CD4-positive, CD25-positive, alpha-beta regulatory T cell (primary cell): Measurements from ENCODE around the gene NAP1L1. TPM values are rescaled to one million over a fixed set of nuclear protein-coding genes. Genes with fewer than 3 reads are reported as not detected.

Experiments
- ATAC-seq, 2 donors: fragments of 150-1000 bp; cut with Tn5 transposase; one replicate each; pipeline ENCODE4 v1.10.0; 2021; ENCODE audit warnings: low read depth in 2 of 2, moderate number of reproducible peaks in 2 of 2, moderate library complexity in 1 of 2
- DNase-seq, 3 donors: peaks; one replicate each; pipeline versions ENCODE4 v3.0.0 to v3.0.0-alpha.2; 2012 to 2022; ENCODE audit warnings: mixed read lengths in 1 of 3
- H3K27ac ChIP-seq: one replicate; pipeline ENCODE4 v1.7.0; 2013; ENCODE audit warnings: mild to moderate bottlenecking, low read length; ENCODE audit not compliant: insufficient read depth, poor library complexity, severe bottlenecking
- H3K27me3 ChIP-seq: one replicate; pipeline ENCODE4 v1.7.0; 2013; ENCODE audit warnings: low read length; ENCODE audit not compliant: control insufficient read depth, insufficient read depth
- H3K36me3 ChIP-seq: one replicate; pipeline ENCODE4 v1.7.0; 2013; ENCODE audit warnings: mild to moderate bottlenecking, low read length, moderate library complexity; ENCODE audit not compliant: control insufficient read depth, insufficient read depth
- H3K4me1 ChIP-seq: 2 replicates; pipeline ENCODE4 v1.7.0; 2013; ENCODE audit warnings: mild to moderate bottlenecking, low read length; ENCODE audit not compliant: insufficient read depth, control insufficient read depth, poor library complexity, severe bottlenecking
- H3K4me3 ChIP-seq: one replicate; pipeline ENCODE4 v1.7.0; 2013; ENCODE audit warnings: low read depth, mild to moderate bottlenecking, low read length, moderate library complexity
- H3K9me3 ChIP-seq, 2 experiments: 1 replicate in 1 of 2; 2 replicates in 1 of 2; pipeline ENCODE4 v1.7.0; 2013; ENCODE audit warnings: low read length in 2 of 2, mild to moderate bottlenecking in 1 of 2, moderate library complexity in 1 of 2; ENCODE audit not compliant: control insufficient read depth in 2 of 2
- H3K27ac Mint-ChIP-seq, 3 donors: one replicate each; pipeline ENCODE4 v1.8.0; 2020 to 2022; ENCODE audit warnings: mild to moderate bottlenecking in 3 of 3, mixed read lengths in 3 of 3, moderate library complexity in 2 of 3
- H3K27me3 Mint-ChIP-seq: one replicate; pipeline ENCODE4 v1.8.0; 2022; ENCODE audit warnings: mild to moderate bottlenecking, mixed read lengths
- H3K36me3 Mint-ChIP-seq: one replicate; pipeline ENCODE4 v1.8.0; 2020; ENCODE audit warnings: mixed read lengths
- H3K4me1 Mint-ChIP-seq, 4 donors: one replicate each; pipeline ENCODE4 v1.8.0; 2020 to 2022; ENCODE audit warnings: mixed read lengths in 4 of 4, mild to moderate bottlenecking in 1 of 4
- H3K4me3 Mint-ChIP-seq, 4 donors: one replicate each; pipeline ENCODE4 v1.8.0; 2020 to 2022; ENCODE audit warnings: mild to moderate bottlenecking in 4 of 4, mixed read lengths in 4 of 4, moderate library complexity in 3 of 4
- H3K9me3 Mint-ChIP-seq, 7 donors: one replicate each; pipeline ENCODE4 v1.8.0; 2020 to 2022; ENCODE audit warnings: mixed read lengths in 7 of 7, mild to moderate bottlenecking in 3 of 7, moderate library complexity in 2 of 7
- polyA plus RNA-seq, 4 donors: library from polyadenylated mRNA; unstranded; fragments of 300-500 nt; fragmentation: Illumina TruSeq; gene quantifications; one replicate each; pipeline ENCODE4 v1.2.3, GENCODE V29; 2021
- total RNA-seq: library from RNA; stranded (reverse); gene quantifications from one replicate; pipeline ENCODE4 v1.2.3, GENCODE V29; 2022

The NAP1L1 gene
- total and polyA plus RNA-seq, 5 donors from 2014 or later = 173 to 592 (median 215) TPM

- ATAC-seq (no peak), DNase-seq (no peak)
- Histone ChIP-seq H3K36me3 (no peaks in the 10 kb centered on the region), H3K4me1 (no peaks in the 10 kb centered on the region), H3K27me3 (peaks cover 4% of the 10 kb centered on the region), H3K9me3 (no peaks in the 10 kb centered on the region), H3K27ac (no peak overlapping the region), H3K4me3 (no peak overlapping the region)
- no peaks in the 10 kb centered on the region for H3K36me3 Mint-ChIP-seq
- H3K27ac Mint-ChIP-seq = no peak overlapping the region
- peaks cover 0 to 2% (median 0%) of the 10 kb centered on the region in 7 donors for H3K9me3 Mint-ChIP-seq
- no peak overlapping the region for H3K4me3 Mint-ChIP-seq
- no peaks in the 10 kb centered on the region for H3K4me1 Mint-ChIP-seq
- peaks cover 23% of the 10 kb centered on the region for H3K27me3 Mint-ChIP-seq
Observed at GRCh38 chr12:76113800-76114757, 29.6 kb upstream of the NAP1L1 start.

DNA sequence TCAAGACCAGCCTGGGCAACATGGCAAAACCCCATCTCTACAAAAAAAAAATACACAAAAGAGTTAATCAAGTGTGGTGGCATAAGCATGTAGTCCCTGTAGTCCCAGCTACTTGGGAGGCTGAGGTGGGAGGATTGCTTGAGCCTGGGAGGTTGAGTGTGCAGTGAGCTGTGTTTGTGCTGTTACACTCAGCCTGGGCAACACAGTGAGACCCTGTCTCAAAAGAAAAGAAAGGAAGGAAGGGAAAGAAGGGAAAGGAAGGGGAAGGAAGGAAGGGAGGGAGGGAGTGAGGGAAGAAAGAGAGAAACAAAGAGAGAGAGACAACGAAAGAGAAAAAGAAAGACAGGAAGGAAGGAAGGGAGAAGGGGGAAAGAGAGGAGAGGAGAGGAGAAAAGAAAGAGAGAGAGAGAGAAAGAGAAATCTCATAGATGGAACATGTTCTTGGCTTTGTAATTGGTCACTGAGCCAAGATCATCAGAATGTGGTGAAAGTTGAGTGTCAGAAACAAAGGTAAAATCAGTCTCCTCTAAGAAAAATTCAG, 26.8 kb upstream of the NAP1L1 start:
- DNase-seq (no peak), ATAC-seq (no peak)
- Histone ChIP-seq H3K9me3 (no peaks in the 10 kb centered on the region), H3K27ac (no peak overlapping the region), H3K4me1 (no peaks in the 10 kb centered on the region), H3K36me3 (no peaks in the 10 kb centered on the region), H3K4me3 (no peak overlapping the region), H3K27me3 (peaks cover 4% of the 10 kb centered on the region)
- peaks cover 0 to 2% (median 0%) of the 10 kb centered on the region in 7 donors for H3K9me3 Mint-ChIP-seq
- H3K27me3 Mint-ChIP-seq = peaks cover 24% of the 10 kb centered on the region
- no peaks in the 10 kb centered on the region for H3K4me1 Mint-ChIP-seq
- H3K4me3 Mint-ChIP-seq = no peak overlapping the region
- no peak overlapping the region for H3K27ac Mint-ChIP-seq
- no peaks in the 10 kb centered on the region for H3K36me3 Mint-ChIP-seq

GRCh38 chr12:76109879-76110278, 25.4 kb upstream of the NAP1L1 start:
- no peaks in the 10 kb centered on the region for H3K9me3 ChIP-seq
- H3K27ac Mint-ChIP-seq = no peak overlapping the region

DNA sequence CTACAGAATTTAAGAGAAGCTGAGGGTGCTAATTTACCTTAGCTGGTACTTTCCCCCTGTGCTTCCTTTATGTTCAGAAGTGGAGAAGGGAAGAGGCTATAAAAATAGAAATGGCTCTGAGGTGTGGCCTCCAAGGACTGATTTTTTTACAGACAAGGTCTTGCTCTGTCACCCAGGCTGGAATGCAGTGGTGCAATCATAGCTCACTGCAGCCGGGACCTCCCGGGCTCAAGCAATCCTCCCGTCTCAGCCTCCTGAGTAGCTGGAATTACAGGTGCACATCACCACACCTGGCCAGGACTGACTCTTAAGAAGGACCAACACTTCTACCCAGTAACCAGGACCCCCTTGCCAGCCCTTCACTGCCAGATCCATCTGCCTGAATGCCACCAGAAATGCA, 23.9 kb upstream of the NAP1L1 start:
- H3K4me1 Mint-ChIP-seq = no peaks in the 10 kb centered on the region
- Histone ChIP-seq H3K9me3 (no peaks in the 10 kb centered on the region), H3K4me3 (no peak overlapping the region), H3K27ac (no peak overlapping the region), H3K27me3 (no peaks in the 10 kb centered on the region), H3K4me1 (no peaks in the 10 kb centered on the region), H3K36me3 (no peaks in the 10 kb centered on the region)
- no peak for DNase-seq
- H3K36me3 Mint-ChIP-seq = no peaks in the 10 kb centered on the region
- no peak for ATAC-seq
- peaks cover 0 to 2% (median 0%) of the 10 kb centered on the region in 7 donors for H3K9me3 Mint-ChIP-seq
- H3K27me3 Mint-ChIP-seq = peaks cover 29% of the 10 kb centered on the region
- H3K4me3 Mint-ChIP-seq = no peak overlapping the region
- no peak overlapping the region for H3K27ac Mint-ChIP-seq

More at GRCh38 chr12:76109879-76110278, 25.4 kb upstream of the NAP1L1 start:
- H3K27me3 ChIP-seq = no peaks in the 10 kb centered on the region
- peaks cover 19% of the 10 kb centered on the region for H3K27me3 Mint-ChIP-seq
- H3K4me3 Mint-ChIP-seq = no peak overlapping the region
- DNase-seq (no peak), ATAC-seq (no peak)
- no peaks in the 10 kb centered on the region for H3K36me3 ChIP-seq
- H3K9me3 Mint-ChIP-seq = peaks cover 0 to 2% (median 0%) of the 10 kb centered on the region in 7 donors
- no peaks in the 10 kb centered on the region for H3K36me3 Mint-ChIP-seq
- no peak overlapping the region for H3K4me3 ChIP-seq
- no peaks in the 10 kb centered on the region for H3K4me1 ChIP-seq
- H3K4me1 Mint-ChIP-seq = no peaks in the 10 kb centered on the region
- no peak overlapping the region for H3K27ac ChIP-seq

GRCh38 chr12:76106631-76107030, 22.1 kb upstream of the NAP1L1 start:
- no peaks in the 10 kb centered on the region for H3K9me3 ChIP-seq
- no peaks in the 10 kb centered on the region for H3K36me3 ChIP-seq
- no peak for DNase-seq
- Mint-ChIP-seq H3K36me3 (no peaks in the 10 kb centered on the region), H3K4me3 (no peak overlapping the region), H3K27me3 (peaks cover 35% of the 10 kb centered on the region), H3K27ac (no peak overlapping the region), H3K9me3 (peaks cover 0 to 2% (median 0%) of the 10 kb centered on the region in 7 donors), H3K4me1 (no peaks in the 10 kb centered on the region)
- peaks cover 3% of the 10 kb centered on the region for H3K27me3 ChIP-seq
- H3K27ac ChIP-seq = no peak overlapping the region
- no peaks in the 10 kb centered on the region for H3K4me1 ChIP-seq
- no peak overlapping the region for H3K4me3 ChIP-seq
- ATAC-seq = no peak

- Mint-ChIP-seq H3K27ac (no peak overlapping the region), H3K9me3 (no peaks in the 10 kb centered on the region)
Observed at GRCh38 chr12:76103958-76104357, 19.5 kb upstream of the NAP1L1 start.

GRCh38 chr12:76101739-76102385, 17.4 kb upstream of the NAP1L1 start:
- no peak overlapping the region for H3K4me3 Mint-ChIP-seq
- no peaks in the 10 kb centered on the region for H3K9me3 Mint-ChIP-seq
- DNase-seq (no peak), ATAC-seq (no peak)
- H3K4me1 Mint-ChIP-seq = no peaks in the 10 kb centered on the region
- Histone ChIP-seq H3K4me3 (no peak overlapping the region), H3K4me1 (no peaks in the 10 kb centered on the region), H3K9me3 (no peaks in the 10 kb centered on the region), H3K27me3 (peaks cover 3% of the 10 kb centered on the region), H3K36me3 (no peaks in the 10 kb centered on the region), H3K27ac (no peak overlapping the region)
- no peaks in the 10 kb centered on the region for H3K36me3 Mint-ChIP-seq
- no peak overlapping the region for H3K27ac Mint-ChIP-seq
- peaks cover 31% of the 10 kb centered on the region for H3K27me3 Mint-ChIP-seq

More at GRCh38 chr12:76103958-76104357, 19.5 kb upstream of the NAP1L1 start:
- no peak overlapping the region for H3K4me3 ChIP-seq
- Mint-ChIP-seq H3K4me1 (no peaks in the 10 kb centered on the region), H3K27me3 (peaks cover 36% of the 10 kb centered on the region), H3K4me3 (no peak overlapping the region), H3K36me3 (no peaks in the 10 kb centered on the region)
- H3K9me3 ChIP-seq = no peaks in the 10 kb centered on the region
- no peak for DNase-seq
- H3K4me1 ChIP-seq = no peaks in the 10 kb centered on the region
- no peaks in the 10 kb centered on the region for H3K36me3 ChIP-seq
- peaks cover 3% of the 10 kb centered on the region for H3K27me3 ChIP-seq
- ATAC-seq = no peak
- no peak overlapping the region for H3K27ac ChIP-seq
